NCI-H2227 treated with DMSO at 0.1 percent for 48 hours (cell line): ENCODE data around the gene TIMM23B.
"Not testable (repeated sequence)": the region's sequence is repeated elsewhere in the genome, so short reads cannot be mapped to it uniquely, and the experiment has no call there.

ENCODE experiments used
- DNase-seq: peaks from one replicate; lab custom pipeline; 2025; lab: John Stamatoyannopoulos, UW

TIMM23B gene

GRCh38 chr10:49941447-49942338 is at the start of gene TIMM23B, which contains the start of gene PARG:
Gene TIMM23B, plus strand, starts transcription at chr10:49942053. Its CDS starts 142 bp downstream, at chr10:49942195.
Gene PARG, minus strand, starts transcription at chr10:49942027. Its CDS starts 302 bp downstream, at chr10:49941725.
- peak; percentile 38 for DNase-seq

- DNase-seq, result not testable (repeated sequence)
Measured at GRCh38 chr10:49899999-49900398, 41.9 kb upstream of the TIMM23B start.

GRCh38 chr10:49900406-49900805 is 41.4 kb upstream of the TIMM23B start:
- DNase-seq, result not testable (repeated sequence)

GRCh38 chr10:49903829-49904228 is 38.0 kb upstream of the TIMM23B start:
- DNase-seq, result not testable (repeated sequence)

GRCh38 chr10:49908290-49909080 is 33.4 kb upstream of the TIMM23B start:
- DNase-seq, result not testable (repeated sequence)

GRCh38 chr10:49910295-49910694 is 31.6 kb upstream of the TIMM23B start:
- not testable (repeated sequence) for DNase-seq

GRCh38 chr10:49916451-49916850 is 25.4 kb upstream of the TIMM23B start:
- DNase-seq, result not testable (repeated sequence)

GRCh38 chr10:49917927-49918326 is 23.9 kb upstream of the TIMM23B start:
- DNase-seq, result not testable (repeated sequence)

GRCh38 chr10:49922041-49922440 is 19.8 kb upstream of the TIMM23B start:
- not testable (repeated sequence) for DNase-seq

- not testable (repeated sequence) for DNase-seq
Measured at GRCh38 chr10:49923572-49923971, 18.3 kb upstream of the TIMM23B start.

GRCh38 chr10:49931276-49931675 is 10.6 kb upstream of the TIMM23B start:
- DNase-seq, result not testable (repeated sequence)

- not testable (repeated sequence) for DNase-seq
Measured at GRCh38 chr10:49931959-49932728, 9.7 kb upstream of the TIMM23B start.

- DNase-seq, result not testable (repeated sequence)
Measured at GRCh38 chr10:49942339-49942705, 469 bp downstream of the TIMM23B start.

- DNase-seq, result not testable (repeated sequence)
Measured at GRCh38 chr10:49943607-49944006, 1.8 kb downstream of the TIMM23B start.

- not testable (repeated sequence) for DNase-seq
Measured at GRCh38 chr10:49948142-49948541, 6.3 kb downstream of the TIMM23B start.

GRCh38 chr10:49948737-49949136 is 6.9 kb downstream of the TIMM23B start:
- not testable (repeated sequence) for DNase-seq

- DNase-seq, result not testable (repeated sequence)
Measured at GRCh38 chr10:49952006-49952405, 10.2 kb downstream of the TIMM23B start.

- not testable (repeated sequence) for DNase-seq
Measured at GRCh38 chr10:49953122-49953521, 11.3 kb downstream of the TIMM23B start.

- not testable (repeated sequence) for DNase-seq
Measured at GRCh38 chr10:49970331-49970857, 28.5 kb downstream of the TIMM23B start.

GRCh38 chr10:49971466-49971865 is 29.6 kb downstream of the TIMM23B start:
- not testable (repeated sequence) for DNase-seq

- not testable (repeated sequence) for DNase-seq
Measured at GRCh38 chr10:49972094-49972493, 30.2 kb downstream of the TIMM23B start.
